ENCODE data around the gene C11orf24. TPM values are rescaled to one million over a fixed set of nuclear protein-coding genes. Genes with fewer than 3 reads are reported as not detected.
A peak's percentile ranks its signal among the peaks of the same experiment; 100 is the strongest.

The C11orf24 gene
- total RNA-seq, 1 donor from 2014 or later = 78.0 TPM

DNA sequence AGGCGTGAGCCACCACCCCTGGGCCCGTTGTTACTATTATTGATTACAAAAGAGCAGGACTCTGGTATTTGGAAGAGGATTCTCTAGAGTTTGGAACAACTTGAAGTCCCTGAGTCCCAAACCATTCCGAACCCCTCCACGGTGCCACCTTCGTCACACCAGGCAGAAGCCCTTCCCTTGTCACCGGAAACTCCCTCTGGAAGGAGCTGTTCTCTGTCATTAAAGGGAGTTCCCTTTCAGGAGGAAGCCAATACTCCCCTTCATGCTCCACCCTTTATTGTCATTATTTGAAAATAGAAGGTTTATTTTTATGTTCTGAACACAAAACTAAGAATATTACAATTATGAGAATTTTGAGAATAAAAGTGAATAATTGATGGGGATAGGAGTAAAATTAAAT lies 5.1 kb upstream of the C11orf24 start:
- intact Hi-C loops (cut with micrococcal nuclease) = loop anchor here (10.0 kb wide), 1 partner anchor 662 kb away; no protein-coding TSS in a partner anchor

DNA sequence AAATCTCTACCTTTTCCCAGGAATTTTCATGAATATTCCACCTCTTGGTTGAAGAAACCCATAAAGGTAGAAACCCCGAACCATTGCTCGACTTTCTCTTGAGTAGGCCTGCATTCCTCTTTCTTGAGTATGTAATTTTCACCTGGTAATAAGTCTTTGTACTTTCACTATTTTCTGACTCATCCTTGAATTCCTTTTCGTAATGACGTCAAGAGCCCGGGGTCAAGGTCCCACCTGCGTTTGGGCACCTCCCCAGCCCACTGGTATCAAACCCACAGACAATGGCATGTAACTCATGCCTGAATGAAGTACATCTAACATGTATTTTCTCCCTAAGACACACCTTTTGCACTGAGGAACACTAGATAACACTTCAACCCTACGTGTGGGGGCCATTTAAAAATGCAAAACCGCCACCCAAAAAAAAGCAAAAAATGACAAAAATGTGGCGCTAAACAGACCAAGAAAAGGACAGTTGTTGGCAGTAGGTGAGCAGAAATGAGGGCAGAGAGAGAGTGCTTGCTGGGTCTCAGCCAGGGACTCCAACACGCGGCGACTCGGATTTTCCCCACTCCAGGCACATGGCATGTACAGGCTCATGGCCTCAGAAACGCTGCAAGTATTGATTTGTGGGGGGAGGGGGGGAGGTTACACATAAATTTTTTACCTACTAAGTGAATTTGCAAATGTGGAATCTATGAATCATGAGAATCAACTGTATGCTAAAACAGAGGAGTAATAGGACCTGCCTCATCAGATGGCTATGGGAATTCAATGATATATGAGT lies 4.1 kb upstream of the C11orf24 start:
- H3K27ac Mint-ChIP-seq = peak overlapping the region; percentile 25

More for the DNA sequence above, 5.1 kb upstream of the C11orf24 start:
- Mint-ChIP-seq H3K27ac (no peak overlapping the region), H3K4me1 (peaks cover 46% of the 10 kb centered on the region), H3K36me3 (ENCODE audit: low read depth) (peaks cover 4% of the 10 kb centered on the region), H3K4me3 (no peak overlapping the region), H3K27me3 (no peaks in the 10 kb centered on the region), H3K9me3 (no peaks in the 10 kb centered on the region)
- ATAC-seq (ENCODE audit: low read depth) (no peak), DNase-seq (no peak)
- ChIA-PET CTCF (interaction anchor here (1.0 to 3.2 kb wide), 2 partner anchors 19 to 20 kb away, joined by 3 to 15 read pairs; no protein-coding TSS in a partner anchor), POLR2A (no interaction called here)
- TF ChIP-seq CTCF (IDR thresholded peaks at IDR 0.05) = no peak

DNA sequence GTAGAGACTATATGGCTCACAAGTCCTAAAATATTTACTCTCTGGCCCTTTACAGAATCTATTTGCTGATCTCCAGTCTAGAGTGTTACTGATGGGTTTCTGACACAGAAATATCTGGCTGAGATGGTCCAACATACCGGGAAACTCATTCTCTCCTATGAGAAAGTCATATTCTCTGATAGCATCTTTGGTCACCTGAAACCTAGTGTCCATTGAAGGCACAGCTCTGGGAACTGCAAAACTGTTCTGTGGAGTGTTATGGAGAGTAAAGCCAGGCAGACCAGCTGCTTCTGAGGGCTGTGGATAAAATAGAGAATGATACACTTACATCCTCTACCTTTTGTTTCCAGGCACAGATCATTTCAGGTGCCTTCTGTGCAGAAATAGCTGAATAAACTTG lies 2.5 kb upstream of the C11orf24 start:
- peak overlapping the region; percentile 98 for H3K27ac Mint-ChIP-seq
- ATAC-seq (ENCODE audit: low read depth) = no peak
- H3K4me1 Mint-ChIP-seq = peaks cover 56% of the 10 kb centered on the region
- no peak for DNase-seq
- no peaks in the 10 kb centered on the region for H3K27me3 Mint-ChIP-seq
- POLR2A ChIA-PET = interaction anchor here (0.7 to 5.2 kb wide), 13 partner anchors 9 to 1161 kb away, joined by 3 to 93 read pairs (median 8); partner anchors contain the start of gene POLD4
- H3K9me3 Mint-ChIP-seq = no peaks in the 10 kb centered on the region
- CTCF ChIA-PET = interaction anchor here (0.7 to 6.3 kb wide), 3 partner anchors 16 to 23 kb away, joined by 3 to 71 read pairs (median 70); no protein-coding TSS in a partner anchor
- TF ChIP-seq CTCF (IDR thresholded peaks at IDR 0.05) = no peak
- H3K4me3 Mint-ChIP-seq = no peak overlapping the region
- intact Hi-C loops (cut with micrococcal nuclease) = loop anchor here (1.0 to 10.0 kb wide), 2 partner anchors 8 to 660 kb away; no protein-coding TSS in a partner anchor
- H3K36me3 Mint-ChIP-seq (ENCODE audit: low read depth) = peaks cover 19% of the 10 kb centered on the region

More for the DNA sequence above, 4.1 kb upstream of the C11orf24 start:
- DNase-seq (no peak), ATAC-seq (ENCODE audit: low read depth) (no peak)
- no peaks in the 10 kb centered on the region for H3K9me3 Mint-ChIP-seq
- no peak overlapping the region for H3K4me3 Mint-ChIP-seq
- CTCF ChIA-PET = interaction anchor here (6.3 kb wide), 1 partner anchor 21 kb away, joined by 71 read pairs; no protein-coding TSS in a partner anchor
- POLR2A ChIA-PET = interaction anchor here (5.1 to 5.2 kb wide), 2 partner anchors 16 to 22 kb away, joined by 75 to 93 read pairs; no protein-coding TSS in a partner anchor
- TF ChIP-seq CTCF (IDR thresholded peaks at IDR 0.05) = no peak
- H3K36me3 Mint-ChIP-seq (ENCODE audit: low read depth) = peaks cover 10% of the 10 kb centered on the region
- no peaks in the 10 kb centered on the region for H3K27me3 Mint-ChIP-seq
- peaks cover 45% of the 10 kb centered on the region for H3K4me1 Mint-ChIP-seq
- intact Hi-C loops (cut with micrococcal nuclease) = loop anchor here (10.0 kb wide), 1 partner anchor 661 kb away; no protein-coding TSS in a partner anchor

GRCh38 chr11:68273026-68273738 lies 1.4 kb upstream of the C11orf24 start:
- DNase-seq (no peak), ATAC-seq (ENCODE audit: low read depth) (no peak)
- Mint-ChIP-seq H3K4me1 (peaks cover 68% of the 10 kb centered on the region), H3K9me3 (no peaks in the 10 kb centered on the region), H3K4me3 (peak overlapping the region; percentile 95), H3K27me3 (no peaks in the 10 kb centered on the region), H3K36me3 (ENCODE audit: low read depth) (peaks cover 30% of the 10 kb centered on the region), H3K27ac (peak overlapping the region; percentile 98)
- no peak for TF ChIP-seq CTCF (IDR thresholded peaks at IDR 0.05)
- ChIA-PET CTCF (interaction anchor here (5.0 to 6.3 kb wide), 2 partner anchors 15 to 24 kb away, joined by 70 to 71 read pairs; no protein-coding TSS in a partner anchor), POLR2A (interaction anchor here (0.6 to 5.2 kb wide), 20 partner anchors 7 to 1436 kb away, joined by 3 to 93 read pairs (median 8); partner anchors contain the start of genes KMT5B and POLD4)
- intact Hi-C loops (cut with micrococcal nuclease) = loop anchor here (1.0 to 10.0 kb wide), 4 partner anchors 9 to 658 kb away; no protein-coding TSS in a partner anchor

All from activated B cell treated with CpG ODN at 0.5 μM for 24 hours (primary cell).